HG03558 (cell line): ENCODE results near the gene RNF225.
"Not testable (repeated sequence)": the region's sequence is repeated elsewhere in the genome, so short reads cannot be mapped to it uniquely, and the experiment has no call there.

ENCODE experiments used
- ATAC-seq: cut with Tn5 transposase; IDR thresholded peaks from one replicate; pipeline ENCODE4 v1.9.1; 2021; ENCODE audit warnings: moderate number of reproducible peaks; ENCODE audit not compliant: unreplicated experiment; ENCODE audit errors: extremely low read depth

The RNF225 gene

DNA sequence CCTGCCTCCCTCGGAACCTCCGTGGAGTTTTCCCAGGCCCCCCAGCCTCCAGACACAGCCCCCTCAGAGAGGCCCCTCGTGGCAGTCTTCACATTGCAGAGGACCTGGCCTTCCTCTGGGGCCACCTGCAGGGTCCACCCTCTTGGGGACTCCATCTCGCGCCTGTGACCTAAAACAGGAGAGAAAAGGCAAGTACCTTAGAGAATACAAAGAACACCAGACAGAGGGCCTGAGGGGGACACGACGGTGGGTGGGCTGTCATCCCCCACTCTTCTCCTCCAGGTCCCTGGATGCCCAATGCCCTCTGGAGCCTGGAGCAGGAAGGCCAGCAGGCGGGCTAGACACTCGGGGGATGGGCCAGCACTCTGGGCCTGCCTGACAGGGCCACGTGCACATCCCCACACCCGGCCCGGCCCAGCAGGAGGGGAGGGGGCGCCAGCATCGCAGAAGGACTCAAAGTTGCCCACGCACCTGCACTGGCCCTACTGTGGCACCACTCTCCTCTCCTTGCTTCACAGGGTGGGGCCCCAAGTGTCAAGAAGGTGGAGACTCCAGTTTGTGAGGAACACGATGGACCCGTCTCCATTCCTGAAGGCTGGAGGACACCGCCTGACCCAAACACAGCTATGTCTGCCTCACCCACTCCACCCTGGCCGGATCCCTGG, 37.8 kb upstream of the RNF225 start:
- no peak for ATAC-seq

DNA sequence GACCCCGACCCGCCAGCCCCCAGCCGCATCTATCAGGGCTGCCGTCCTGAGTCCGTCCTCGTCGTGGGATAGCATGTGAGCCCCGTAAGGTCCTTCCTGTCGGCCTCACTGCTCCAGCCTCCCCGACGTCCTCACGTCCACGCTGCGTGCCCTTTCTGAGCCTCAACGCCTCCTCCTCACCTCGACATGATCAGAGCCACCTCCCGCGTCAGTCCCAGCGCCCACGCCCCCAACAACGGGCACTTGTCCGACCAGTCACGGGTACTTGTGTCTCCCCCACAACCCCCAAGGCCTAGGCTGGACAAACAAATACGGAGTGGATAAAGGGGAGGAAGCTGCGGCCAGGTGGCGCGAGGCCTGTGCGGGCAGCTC, 33.6 kb upstream of the RNF225 start:
- no peak for ATAC-seq

DNA sequence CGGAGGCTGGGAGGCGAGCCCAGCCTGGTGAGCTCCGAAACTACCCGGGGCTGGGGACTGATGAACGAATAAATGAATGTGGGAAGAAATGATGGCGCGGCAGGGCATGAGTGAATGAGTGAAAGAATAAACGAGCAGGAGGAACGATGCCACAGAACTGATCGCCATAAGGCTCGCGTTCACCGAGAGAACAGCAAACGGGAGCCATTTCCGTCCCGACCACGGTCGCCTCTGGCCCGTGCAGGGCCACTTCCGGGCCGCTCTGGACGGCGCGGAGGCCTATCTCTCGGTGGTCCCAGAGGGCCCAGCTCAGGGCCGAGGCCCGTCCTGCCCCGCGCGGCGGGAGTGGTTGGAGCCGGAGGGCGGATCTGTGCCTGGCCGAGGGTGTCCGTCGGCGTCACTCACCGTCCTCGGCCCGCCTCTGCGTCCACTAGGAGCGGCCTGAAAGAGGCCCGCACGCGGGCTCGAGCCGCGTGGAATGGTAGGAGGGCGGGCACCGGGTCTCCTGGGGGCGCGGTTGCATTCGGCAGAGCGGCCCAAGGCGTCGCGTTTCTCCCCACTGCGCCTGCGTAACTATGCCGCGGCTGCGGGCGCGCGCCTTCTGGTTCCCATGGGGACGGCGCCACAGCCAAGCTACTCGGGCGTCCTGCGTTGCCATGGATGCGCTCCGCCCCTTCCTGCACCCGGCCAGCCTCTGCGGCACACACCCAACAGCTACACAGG, 33.0 kb upstream of the RNF225 start, which contains the start of gene ZNF497:
Gene ZNF497 (minus strand): TSS at position 480 of the 723 bp plus-strand sequence. CDS start 5,116 bp downstream, outside the sequence.
- peak; percentile 53 for ATAC-seq

DNA sequence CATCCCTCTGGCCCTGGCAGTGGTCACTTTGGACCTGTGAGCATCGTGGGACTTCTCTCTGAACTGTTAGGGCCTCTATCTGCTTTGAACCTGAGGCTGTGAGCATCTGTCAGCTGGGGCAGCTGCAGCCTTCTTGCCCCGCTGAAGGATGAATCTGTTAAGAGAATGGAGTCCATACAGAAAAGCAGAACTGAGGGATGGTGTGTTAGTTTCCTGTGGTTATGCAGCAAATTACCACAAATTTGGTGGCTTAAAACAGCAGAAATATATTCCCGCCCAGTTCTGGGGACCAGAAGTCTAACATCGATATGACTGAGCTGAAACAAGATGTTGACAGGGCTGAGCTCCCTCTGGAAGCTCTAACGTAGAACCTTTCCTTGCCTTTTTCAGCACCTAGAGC, 31.3 kb upstream of the RNF225 start:
- no peak for ATAC-seq

DNA sequence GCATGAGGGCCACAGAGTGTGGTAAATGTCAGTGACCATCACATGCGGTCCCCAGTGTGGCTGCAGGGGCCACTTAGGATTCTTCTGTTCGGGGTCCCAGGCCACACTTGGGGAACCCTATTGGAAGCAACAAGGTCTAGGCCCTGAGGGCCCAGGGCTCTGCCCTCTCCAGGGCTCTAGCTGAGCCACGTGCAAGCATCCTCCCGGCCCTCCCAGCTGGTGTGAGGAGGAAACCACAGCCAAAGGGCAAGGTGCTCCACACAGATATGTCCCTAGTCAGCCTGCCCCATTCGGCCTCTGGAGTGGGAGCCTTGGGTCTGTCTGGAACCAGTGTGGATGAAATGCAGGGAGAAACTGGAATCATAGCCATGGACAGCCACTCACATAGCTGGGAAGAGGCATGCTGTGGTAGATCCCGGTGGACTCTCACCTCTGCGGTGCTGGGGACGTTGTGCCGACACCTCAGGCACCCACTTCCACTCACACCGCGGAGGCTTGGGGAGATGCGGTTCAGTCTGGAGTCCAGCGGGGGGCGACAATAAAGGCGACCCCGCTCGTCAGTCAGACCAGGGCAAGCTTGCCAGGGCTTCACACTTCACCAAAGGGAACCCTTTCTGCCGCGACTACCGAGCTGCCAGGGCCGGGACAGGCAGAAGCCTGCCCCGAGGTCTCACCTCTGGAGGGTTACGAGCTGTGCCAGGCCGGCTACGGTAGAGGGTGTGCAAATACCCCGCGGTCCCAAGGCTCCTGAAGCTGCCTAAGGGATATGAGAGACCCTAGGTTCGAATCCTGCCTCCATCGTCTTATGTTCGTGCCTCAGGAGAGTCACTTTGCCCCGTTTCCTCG, 28.6 kb upstream of the RNF225 start:
- ATAC-seq, result no peak

DNA sequence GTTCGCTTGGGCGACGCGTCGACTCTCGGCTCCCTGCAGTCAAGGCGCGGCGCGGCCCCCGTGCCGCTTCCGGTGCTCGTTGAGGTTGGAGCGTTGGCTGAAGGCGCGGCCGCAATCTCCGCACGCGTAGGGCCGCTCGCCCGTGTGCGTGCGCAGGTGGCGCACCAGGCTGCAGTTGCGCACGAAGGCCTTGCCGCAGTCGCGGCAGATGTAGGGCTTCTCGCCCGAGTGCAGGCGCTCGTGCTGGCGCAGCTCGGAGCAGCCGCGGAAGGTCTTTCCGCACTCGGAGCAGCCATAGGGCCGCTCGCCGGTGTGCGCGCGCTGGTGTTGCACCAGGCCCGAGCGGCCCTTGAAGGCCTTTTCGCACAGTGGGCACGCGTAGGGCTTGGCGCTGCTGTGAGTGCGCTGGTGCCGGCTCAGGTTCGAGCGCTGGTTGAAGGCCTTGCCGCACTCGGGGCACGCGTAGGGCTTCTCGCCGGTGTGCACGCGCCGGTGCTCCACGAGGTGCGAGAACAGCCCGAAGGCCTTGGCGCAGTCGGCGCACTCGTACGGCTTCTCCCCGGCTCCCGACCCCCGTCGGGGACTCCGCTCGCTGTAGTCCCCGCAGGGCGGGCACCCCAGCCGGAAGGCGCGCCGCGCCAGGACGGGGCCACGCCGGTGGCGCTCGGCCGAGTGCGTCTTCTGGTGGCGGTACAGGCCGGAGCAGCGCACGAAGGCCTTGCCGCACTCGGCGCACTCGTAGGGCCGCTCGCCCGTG, 27.6 kb upstream of the RNF225 start:
- ATAC-seq, result no peak

DNA sequence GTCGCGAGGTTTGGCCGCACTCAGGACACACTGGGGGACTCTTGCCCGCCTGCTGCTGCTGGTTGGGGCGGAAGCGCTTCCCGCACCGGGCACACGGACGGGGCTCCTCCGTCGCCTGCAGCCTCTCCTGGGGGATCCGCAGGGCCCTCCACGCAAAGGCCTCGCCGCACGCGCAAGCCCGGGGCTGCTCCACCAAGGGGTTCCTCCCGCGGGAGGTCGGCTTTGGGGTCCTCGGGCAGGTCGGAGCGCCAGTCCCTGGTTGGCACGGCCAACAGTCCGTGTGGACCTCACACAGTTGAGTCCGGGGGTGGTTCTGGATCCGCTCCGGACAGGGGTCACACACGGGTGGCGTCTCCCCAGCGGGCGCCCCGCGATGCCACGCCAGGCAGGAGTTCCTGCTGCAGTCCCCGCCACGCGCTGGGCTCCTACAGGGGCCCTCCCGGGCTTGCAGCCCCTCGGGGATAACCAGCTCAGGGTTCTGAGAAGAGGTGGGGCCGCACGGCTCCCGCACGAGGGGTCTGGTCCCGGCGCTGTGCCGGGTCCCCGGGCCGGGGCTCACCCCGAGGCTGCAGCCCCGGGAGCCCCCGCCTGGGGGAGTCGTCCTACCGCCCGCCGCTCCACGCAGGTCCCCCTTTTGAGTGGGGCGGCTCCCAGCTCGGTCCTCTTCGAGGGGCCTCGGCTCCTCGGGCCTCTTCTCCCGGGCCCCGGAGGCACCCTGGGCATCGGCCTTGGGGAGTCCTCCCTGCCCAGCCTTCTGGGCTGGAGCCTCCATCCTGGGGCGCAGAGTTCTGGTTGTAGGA, 26.7 kb upstream of the RNF225 start:
- ATAC-seq, result no peak

DNA sequence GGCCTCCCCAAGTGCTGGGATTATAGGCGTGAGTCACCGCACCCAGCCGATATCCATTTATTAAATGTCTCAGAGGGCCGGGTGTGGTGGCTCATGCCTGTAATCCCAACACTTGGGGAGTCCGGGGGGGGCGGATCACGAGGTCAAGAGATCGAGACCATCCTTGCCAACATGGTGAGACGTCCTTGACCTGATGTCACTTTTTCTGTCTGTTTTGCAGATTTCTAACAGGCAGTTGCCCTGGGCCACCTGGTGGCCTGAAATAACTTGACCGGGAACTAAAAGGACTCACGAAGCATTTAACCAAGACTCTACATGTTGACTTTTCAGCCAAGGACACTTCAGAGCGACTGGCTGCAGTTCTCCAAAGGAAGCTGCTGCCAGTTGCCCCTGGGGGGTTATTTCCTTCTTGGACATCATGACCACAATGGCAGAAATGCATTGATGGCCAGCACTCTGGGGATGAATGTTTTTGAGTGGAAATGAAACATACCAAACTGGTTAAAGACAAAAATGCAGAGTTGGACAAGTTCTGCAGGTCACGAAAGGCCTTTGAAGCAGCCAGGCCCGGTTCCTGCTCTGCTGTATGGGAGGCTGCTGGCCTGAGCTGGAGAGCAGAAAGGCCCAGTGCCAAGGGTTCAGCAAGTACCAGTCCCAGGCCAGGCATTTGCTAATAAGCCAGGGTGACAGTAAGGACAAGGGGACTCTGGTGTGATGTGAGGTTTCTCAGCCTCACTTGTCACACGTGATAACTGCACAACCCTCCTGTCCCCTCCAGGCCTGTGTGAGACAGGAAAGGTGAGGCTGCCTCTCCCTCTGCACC, 22.9 kb upstream of the RNF225 start:
- ATAC-seq, result no peak

DNA sequence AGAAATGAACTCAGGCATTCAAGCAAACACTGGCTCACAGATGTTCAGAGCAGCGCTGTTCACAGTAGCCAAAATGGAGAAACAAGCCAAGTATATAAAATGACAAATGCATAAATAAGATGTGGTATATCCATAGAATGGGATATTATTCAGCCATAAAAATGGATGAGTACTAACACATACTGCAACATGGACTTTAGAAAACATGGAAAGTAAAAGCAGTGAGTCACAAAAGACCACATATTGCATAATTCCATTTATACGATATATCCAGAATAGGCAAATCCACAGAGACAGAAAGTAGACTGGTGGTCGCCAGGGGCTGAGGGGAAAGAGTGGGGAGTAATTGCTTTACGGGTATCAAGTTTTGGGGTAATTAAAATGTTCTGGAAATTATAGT, 21.3 kb upstream of the RNF225 start:
- ATAC-seq, result no peak

DNA sequence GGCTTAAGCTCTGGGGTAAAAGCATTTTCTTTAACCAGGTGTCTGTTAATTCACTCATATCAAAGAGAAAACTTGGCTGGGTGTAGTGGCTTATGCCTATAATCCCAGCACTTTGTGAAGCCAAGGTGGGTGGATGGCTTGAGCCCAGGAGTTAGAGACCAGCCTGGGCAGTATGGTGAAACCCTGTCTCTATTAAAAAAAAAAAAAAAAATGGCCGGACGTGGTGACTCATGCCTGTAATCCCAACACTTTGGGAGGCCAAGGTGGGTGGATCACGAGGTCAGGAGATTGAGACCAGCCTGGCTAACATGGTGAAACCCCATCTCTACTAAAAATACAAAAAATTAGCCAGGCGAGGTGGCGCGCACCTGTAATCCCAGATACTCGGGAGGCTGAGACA, 18.7 kb upstream of the RNF225 start:
- ATAC-seq, result not testable (repeated sequence)

DNA sequence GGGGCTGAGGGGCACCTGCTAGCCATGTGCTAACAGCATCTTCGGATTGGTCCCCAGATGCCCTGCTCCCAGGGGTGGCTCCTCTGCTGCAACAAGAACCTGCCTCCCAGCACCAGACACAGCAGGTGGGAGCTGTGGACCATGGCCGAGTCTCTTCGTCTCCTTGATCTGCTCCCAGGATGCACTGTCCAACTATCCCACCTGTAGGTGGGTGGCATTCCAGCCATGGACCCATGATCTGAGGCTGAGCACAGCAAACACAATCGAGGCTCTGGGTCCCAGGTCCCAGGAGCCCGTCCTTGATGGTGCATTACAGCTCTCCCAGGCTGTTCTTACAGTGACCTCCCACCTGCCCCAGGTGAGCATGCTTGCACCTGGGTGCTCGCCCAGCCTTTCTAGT, 16.2 kb upstream of the RNF225 start:
- no peak for ATAC-seq

DNA sequence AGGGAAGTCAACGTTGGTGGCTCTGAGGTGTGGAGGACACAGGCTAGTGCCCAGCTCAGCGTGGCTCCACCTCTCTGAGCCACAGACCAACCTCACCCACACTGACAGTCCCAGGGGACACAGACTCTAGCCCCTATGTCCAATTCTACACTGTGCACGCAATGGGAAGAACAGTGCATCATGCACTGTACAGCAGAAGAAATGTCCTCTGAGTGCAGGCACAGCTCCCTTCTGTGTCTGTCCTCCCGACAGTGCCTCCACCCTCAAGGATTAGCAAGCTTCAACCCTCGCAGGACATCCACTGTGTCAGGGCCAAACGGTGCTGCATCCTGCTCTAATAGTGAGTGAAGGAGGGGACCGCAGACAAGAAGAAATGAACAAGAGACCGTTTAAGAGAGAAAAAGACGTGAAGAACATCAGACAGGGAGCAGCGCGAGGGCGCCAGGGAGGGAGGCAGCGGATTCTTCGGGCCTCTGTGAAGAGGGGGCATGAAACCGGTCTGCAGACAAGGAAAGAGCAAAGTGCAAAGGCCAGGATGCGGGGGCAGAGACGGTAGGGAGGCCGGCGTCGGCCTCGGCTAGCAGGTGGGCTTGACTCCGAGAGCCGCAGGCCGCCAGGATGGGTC, 15.3 kb upstream of the RNF225 start:
- no peak for ATAC-seq

DNA sequence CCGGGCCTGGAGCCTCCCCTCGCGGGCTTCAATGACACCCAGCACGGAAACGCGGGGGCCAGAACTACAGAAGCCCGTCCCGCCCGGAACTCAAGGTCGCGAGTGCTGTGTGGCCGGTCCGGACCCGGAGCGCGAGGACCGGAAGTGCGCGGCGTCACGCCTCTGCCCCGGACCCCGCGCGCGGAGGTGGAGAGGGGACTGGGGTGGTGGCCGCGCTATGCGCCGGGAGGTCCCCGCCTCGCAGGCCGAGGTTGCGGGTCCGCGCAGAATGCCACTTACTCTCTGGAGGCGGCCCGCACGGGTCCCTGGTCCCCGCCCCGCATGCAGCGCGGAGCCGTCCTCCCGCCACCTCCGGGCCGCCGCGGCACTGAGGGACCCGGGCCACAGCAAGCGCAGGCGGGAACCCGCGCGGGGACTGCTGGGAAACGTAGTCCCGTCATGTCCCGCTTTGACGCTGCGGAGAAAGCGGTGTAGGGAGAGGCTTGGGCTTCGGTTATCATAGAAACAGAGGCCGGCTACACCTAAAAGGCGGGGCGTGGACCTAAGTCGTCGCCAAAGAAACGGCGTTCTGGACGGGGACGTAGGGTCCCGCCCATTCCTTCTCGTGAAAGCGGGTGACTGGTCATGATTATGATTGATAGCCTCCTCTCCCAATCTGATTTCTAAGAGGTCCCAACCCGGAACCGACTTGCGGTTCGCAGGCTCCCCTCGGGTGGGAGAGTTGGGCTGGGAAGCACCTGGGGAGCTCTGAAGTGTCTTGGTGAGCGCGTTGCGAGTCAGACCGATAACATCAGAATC, 14.6 kb upstream of the RNF225 start, which contains the start of gene ZNF837:
Gene ZNF837 (minus strand): TSS at position 369 of the 798 bp plus-strand sequence. CDS start 11,698 bp downstream, outside the sequence.
- ATAC-seq, result peak; percentile 70

DNA sequence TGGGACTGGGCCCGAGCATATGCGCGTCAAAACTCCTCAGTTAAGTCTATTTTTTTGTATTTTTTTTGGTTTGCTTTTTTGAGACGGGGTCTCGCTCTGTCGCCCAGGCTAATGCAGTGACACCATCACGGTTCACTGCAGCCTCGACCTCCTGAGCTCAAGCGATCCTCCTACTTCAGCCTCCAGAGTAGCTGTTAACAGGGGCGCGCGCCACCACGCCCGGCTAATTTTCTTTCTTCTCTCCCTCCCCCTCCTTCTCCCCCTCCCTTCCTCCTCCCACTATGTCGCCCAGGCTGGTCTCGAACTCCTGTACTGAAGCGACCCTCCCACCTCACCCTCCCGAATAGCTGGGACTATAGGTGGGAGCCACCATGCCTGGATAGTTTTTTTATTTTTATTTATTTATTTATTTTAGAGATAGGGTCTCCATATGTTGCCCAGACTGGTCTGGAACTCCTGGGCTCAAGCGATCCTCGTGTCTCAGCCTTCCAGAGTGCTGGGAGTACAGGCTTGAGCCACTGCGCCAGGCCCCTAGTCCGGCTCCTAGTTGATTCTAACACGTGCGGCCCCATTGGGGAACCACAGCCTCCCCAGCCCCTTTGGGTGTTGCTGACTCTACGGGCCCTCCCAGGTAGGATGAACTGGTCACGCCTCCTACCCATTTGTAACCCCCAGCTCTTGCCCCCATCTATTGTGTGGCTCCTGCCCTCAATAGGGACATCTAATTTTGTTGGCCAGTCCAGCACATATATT, 13.8 kb upstream of the RNF225 start:
- no peak for ATAC-seq

DNA sequence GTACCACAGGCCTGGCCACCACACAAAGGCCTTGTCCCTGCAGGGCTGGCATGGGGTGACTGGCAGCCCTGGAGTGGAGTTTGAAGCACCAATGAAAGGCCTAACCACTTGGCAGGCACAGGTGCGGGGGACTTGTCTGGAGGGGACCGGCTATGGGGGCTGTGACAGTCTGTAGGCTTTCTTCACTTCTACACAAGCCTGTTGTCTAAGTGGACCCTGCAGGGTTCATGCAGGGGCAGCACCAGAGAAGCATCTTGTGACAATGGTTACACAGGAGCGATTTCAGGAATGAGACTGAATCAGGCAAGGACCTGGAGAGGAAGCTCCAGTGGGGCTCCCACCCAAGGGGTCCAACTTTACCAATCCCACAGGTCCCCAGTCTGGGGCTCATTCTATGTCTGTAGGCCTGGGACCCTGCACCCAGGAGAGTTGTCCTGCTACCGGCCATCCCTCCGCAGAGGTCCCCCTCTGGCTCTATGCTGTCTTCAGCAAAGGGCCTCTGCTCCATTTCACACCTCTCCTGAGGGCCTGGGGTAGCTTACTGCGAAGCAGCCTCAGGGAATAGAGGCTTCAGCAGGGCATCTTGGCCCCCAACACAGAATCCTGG, 12.4 kb upstream of the RNF225 start:
- no peak for ATAC-seq

DNA sequence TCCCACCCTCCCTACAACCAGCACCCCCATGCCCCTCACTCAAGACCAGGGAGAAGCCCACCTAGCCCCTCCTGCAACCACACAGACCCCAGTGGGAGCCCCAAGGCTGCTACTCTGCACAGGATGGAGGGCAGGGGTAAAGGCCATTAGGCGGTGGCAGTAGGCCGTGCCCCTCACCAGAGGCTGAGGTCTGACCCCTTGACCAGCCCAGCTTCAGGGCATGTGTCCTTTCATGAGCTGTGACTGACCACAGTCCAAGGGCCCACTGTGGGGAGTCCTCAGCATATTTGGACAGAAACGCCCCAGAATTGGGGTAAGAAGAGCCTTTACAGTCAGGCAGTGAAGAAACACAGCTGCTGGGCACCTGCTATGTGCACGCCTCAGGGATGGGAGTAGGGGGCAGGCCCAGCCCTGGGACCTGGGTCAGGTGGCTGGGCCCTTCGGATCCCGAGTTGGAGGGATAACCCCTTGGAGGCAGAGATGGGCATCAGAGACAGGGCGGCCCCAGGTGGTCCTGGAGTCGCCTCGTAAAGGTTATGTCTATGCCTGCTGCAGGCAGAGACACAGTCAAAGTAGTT, 10.1 kb upstream of the RNF225 start:
- no peak for ATAC-seq
